HepG2 (cell line): Measurements from ENCODE around the gene TMED3. TPM values are rescaled to one million over a fixed set of nuclear protein-coding genes. Genes with fewer than 3 reads are reported as not detected.
A peak's percentile ranks its signal among the peaks of the same experiment; 100 is the strongest.

Experiments
- ATF7-NPFF ChIP-seq: sonication (generic); formaldehyde crosslinking; IDR thresholded peaks from 2 replicates; pipeline ENCODE4 v1.8.1; 2023; ENCODE audit warnings: mild to moderate bottlenecking, low read depth, missing genetic modification reagents, moderate library complexity
- CENPT ChIP-seq: sonication (generic); formaldehyde crosslinking; IDR thresholded peaks from 2 replicates; pipeline ENCODE4 v1.8.0; 2022; ENCODE audit warnings: low read depth, mild to moderate bottlenecking, moderate library complexity, missing genetic modification reagents
- DNMT1 ChIP-seq: sonication (generic); formaldehyde crosslinking; IDR thresholded peaks from 2 replicates; pipeline ENCODE4 v1.5.1; 2020; ENCODE audit warnings: mild to moderate bottlenecking, missing genetic modification reagents
- DPF2 ChIP-seq: sonication (generic); formaldehyde crosslinking; IDR thresholded peaks from 2 replicates; pipeline ENCODE4 v1.4.0; 2020; ENCODE audit warnings: mild to moderate bottlenecking, low read depth, missing genetic modification reagents, borderline replicate concordance
- DRAP1 ChIP-seq: IDR thresholded peaks from 2 replicates; pipeline ENCODE4 v1.6.1; 2016; ENCODE audit warnings: missing genetic modification reagents, missing compliant biosample characterization
- ELF1 ChIP-seq: sonication (generic); formaldehyde crosslinking; IDR thresholded peaks from 2 replicates; pipeline ENCODE4 v1.4.0; 2020; ENCODE audit warnings: missing genetic modification reagents
- GATAD2A ChIP-seq: IDR thresholded peaks from 2 replicates; pipeline ENCODE4 v1.6.1; 2016
- HMGXB4 ChIP-seq, 2 experiments: sonication (generic) in 1 of 2; formaldehyde crosslinking in 1 of 2; IDR thresholded peaks; 2 replicates each; pipeline versions ENCODE4 v1.4.0 to v1.6.1; 2018 to 2020; ENCODE audit warnings: missing genetic modification reagents in 2 of 2, borderline replicate concordance in 1 of 2, low read depth in 1 of 2, mild to moderate bottlenecking in 1 of 2, missing biosample characterization in 1 of 2
- IKZF4 ChIP-seq: sonication (generic); formaldehyde crosslinking; IDR thresholded peaks from 2 replicates; pipeline ENCODE4 v1.5.1; 2020; ENCODE audit warnings: borderline replicate concordance, mild to moderate bottlenecking, low read depth, missing genetic modification reagents; ENCODE audit errors: not compliant biosample characterization
- MATR3 ChIP-seq: sonication (generic); formaldehyde crosslinking; IDR thresholded peaks from 2 replicates; pipeline ENCODE4 v1.4.0; 2020; ENCODE audit warnings: missing genetic modification reagents
- REXO4 ChIP-seq: sonication (generic); formaldehyde crosslinking; IDR thresholded peaks from 2 replicates; pipeline ENCODE4 v1.8.0; 2022; ENCODE audit warnings: missing genetic modification reagents, mild to moderate bottlenecking, borderline replicate concordance
- SIX1 ChIP-seq: sonication (generic); formaldehyde crosslinking; IDR thresholded peaks from 2 replicates; pipeline ENCODE4 v1.4.0; 2020; ENCODE audit warnings: missing genetic modification reagents, borderline replicate concordance
- SMAD1 ChIP-seq: sonication (generic); formaldehyde crosslinking; IDR thresholded peaks from 2 replicates; pipeline ENCODE4 v1.4.0; 2020; ENCODE audit warnings: missing genetic modification reagents, low read depth, mild to moderate bottlenecking, borderline replicate concordance
- TRIM24 ChIP-seq: sonication (generic); formaldehyde crosslinking; IDR thresholded peaks from 2 replicates; pipeline ENCODE4 v1.8.0; 2022; ENCODE audit warnings: mild to moderate bottlenecking, missing genetic modification reagents
- ZFX ChIP-seq: sonication (generic); formaldehyde crosslinking; IDR thresholded peaks from 2 replicates; pipeline ENCODE4 v1.4.0; 2020; ENCODE audit warnings: mild to moderate bottlenecking, low read depth, missing genetic modification reagents, moderate library complexity
- ZNF383 ChIP-seq: sonication (generic); formaldehyde crosslinking; IDR thresholded peaks from 2 replicates; pipeline ENCODE4 v1.4.0; 2020; ENCODE audit warnings: missing genetic modification reagents, mild to moderate bottlenecking, borderline replicate concordance
- ZNF501 ChIP-seq: sonication (generic); formaldehyde crosslinking; IDR thresholded peaks from 2 replicates; pipeline ENCODE4 v1.5.1; 2020; ENCODE audit warnings: mild to moderate bottlenecking, moderate library complexity, missing genetic modification reagents
- ZNF530 ChIP-seq: sonication (generic); formaldehyde crosslinking; IDR thresholded peaks from 2 replicates; pipeline ENCODE4 v1.5.0; 2020; ENCODE audit warnings: low read depth, mild to moderate bottlenecking, missing genetic modification reagents
- ZNF737 ChIP-seq: sonication (generic); formaldehyde crosslinking; IDR thresholded peaks from 2 replicates; pipeline ENCODE4 v1.5.0; 2020; ENCODE audit warnings: missing genetic modification reagents, mild to moderate bottlenecking, borderline replicate concordance
- ZZZ3 ChIP-seq: sonication (generic); formaldehyde crosslinking; IDR thresholded peaks from 2 replicates; pipeline ENCODE4 v1.4.0; 2020; ENCODE audit warnings: missing genetic modification reagents, mild to moderate bottlenecking, borderline replicate concordance
- polyA plus RNA-seq, 8 experiments: library from polyadenylated mRNA; depleted of rRNA in 3 of 8; stranded (reverse) in 7 of 8; unstranded in 1 of 8; fragments of >200 nt; fragmentation: Illumina TruSeq in 4 of 8; extraction: Trizol in 4 of 8; gene quantifications; 2 replicates each; pipeline versions ENCODE4 v1.2.1 to v1.2.3, GENCODE V29; 2011 to 2016; ENCODE audit warnings: low read depth in 4 of 8, missing spikeins in 1 of 8, mixed read lengths in 1 of 8; ENCODE audit not compliant: insufficient read depth in 1 of 8
- total RNA-seq, 5 experiments: library from RNA; depleted of rRNA; stranded (reverse); fragments of >200 nt; fragmentation: Illumina TruSeq; extraction: Trizol; gene quantifications; 2 replicates each; pipeline ENCODE4 v1.2.3, GENCODE V29; 2016; ENCODE audit warnings: low read depth in 1 of 5
- TF ChIP-seq, protein P1 (sequence below): sonication (generic); formaldehyde crosslinking; IDR thresholded peaks from 2 replicates; pipeline ENCODE4 v1.8.0; 2022; ENCODE audit warnings: mild to moderate bottlenecking, missing genetic modification reagents, moderate library complexity
- TF ChIP-seq, protein P2 (sequence below): sonication (generic); formaldehyde crosslinking; IDR thresholded peaks from 2 replicates; pipeline ENCODE4 v1.4.0; 2020; ENCODE audit warnings: missing genetic modification reagents
- TF ChIP-seq, protein P3 (sequence below): sonication (generic); formaldehyde crosslinking; IDR thresholded peaks from 2 replicates; pipeline ENCODE4 v1.5.1; 2020; ENCODE audit warnings: missing genetic modification reagents, mild to moderate bottlenecking, borderline replicate concordance

Gene TMED3
- total and polyA plus RNA-seq, 2 of the 13 experiments (the other 11 are each of a cell fraction or from before 2014, with no cell fraction given), result 125 to 155 TPM

DNA sequence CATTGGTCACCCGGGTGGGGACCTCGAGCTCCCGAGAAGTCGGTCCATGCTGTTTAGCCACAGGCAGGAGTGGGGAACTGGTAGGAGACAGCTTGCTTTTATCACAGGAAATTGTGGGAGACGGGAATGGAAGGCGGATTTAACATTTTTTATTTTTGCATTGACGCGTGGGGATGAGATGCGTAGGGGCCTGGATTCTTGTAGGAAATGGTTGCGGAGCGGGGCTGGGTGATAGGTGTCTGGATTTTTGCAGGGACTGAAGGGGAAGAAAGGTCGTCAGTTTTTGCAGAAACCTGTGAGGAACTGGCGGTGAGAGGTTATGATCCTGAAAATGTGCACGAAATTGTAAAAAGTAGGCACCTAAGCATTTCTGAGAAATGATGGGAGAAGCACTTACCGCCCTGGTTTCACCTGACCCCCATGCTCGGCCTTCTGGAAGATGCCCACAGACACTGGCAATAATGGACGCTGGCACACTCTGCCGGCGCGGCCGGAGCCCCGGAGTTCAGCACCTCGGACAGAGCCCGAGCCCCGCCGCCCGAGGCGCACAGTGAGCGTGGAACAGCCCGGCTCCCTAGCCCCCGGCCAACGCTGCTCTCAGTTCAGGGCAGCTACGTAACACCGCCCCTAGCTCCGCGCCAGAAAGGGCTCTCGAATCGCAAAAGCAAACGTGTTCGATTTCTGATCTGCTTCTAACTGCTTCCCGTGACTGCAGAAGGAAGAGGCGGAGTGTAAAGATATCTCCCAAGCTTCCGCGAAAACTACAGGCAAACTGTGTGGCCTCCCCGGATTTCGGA lies 27.5 kb upstream of the TMED3 start (continued):
- TF ChIP-seq, protein P1, sequence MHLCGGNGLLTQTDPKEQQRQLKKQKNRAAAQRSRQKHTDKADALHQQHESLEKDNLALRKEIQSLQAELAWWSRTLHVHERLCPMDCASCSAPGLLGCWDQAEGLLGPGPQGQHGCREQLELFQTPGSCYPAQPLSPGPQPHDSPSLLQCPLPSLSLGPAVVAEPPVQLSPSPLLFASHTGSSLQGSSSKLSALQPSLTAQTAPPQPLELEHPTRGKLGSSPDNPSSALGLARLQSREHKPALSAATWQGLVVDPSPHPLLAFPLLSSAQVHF (CRISPR knock-in tag), result no peak
- TF ChIP-seq ZZZ3, result no peak
- TF ChIP-seq SMAD1, result no peak
- TF ChIP-seq TRIM24 (CRISPR knock-in tag), result no peak
- TF ChIP-seq, protein P2, sequence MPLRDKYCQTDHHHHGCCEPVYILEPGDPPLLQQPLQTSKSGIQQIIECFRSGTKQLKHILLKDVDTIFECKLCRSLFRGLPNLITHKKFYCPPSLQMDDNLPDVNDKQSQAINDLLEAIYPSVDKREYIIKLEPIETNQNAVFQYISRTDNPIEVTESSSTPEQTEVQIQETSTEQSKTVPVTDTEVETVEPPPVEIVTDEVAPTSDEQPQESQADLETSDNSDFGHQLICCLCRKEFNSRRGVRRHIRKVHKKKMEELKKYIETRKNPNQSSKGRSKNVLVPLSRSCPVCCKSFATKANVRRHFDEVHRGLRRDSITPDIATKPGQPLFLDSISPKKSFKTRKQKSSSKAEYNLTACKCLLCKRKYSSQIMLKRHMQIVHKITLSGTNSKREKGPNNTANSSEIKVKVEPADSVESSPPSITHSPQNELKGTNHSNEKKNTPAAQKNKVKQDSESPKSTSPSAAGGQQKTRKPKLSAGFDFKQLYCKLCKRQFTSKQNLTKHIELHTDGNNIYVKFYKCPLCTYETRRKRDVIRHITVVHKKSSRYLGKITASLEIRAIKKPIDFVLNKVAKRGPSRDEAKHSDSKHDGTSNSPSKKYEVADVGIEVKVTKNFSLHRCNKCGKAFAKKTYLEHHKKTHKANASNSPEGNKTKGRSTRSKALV (CRISPR knock-in tag), result peak; percentile 69; the same call in 1 of the 2 replicates
- no peak for TF ChIP-seq HMGXB4 (CRISPR knock-in tag; IDR thresholded peaks at IDR 0.05; ENCODE audit: borderline replicate concordance in 1 of 2, low read depth in 1 of 2)
- peak; percentile 63 for TF ChIP-seq ZNF501
- TF ChIP-seq ZNF530 (CRISPR knock-in tag), result no peak
- no peak for TF ChIP-seq ATF7-NPFF (CRISPR knock-in tag)
- no peak for TF ChIP-seq DNMT1 (CRISPR knock-in tag)
- no peak for TF ChIP-seq ELF1 (CRISPR knock-in tag)
- TF ChIP-seq REXO4 (CRISPR knock-in tag), result no peak
- 0 out of 2 replicates have a peak, but pooled peaks have one; percentile 40 for TF ChIP-seq ZNF737 (CRISPR knock-in tag)
- TF ChIP-seq IKZF4 (CRISPR knock-in tag), result no peak
- no peak for TF ChIP-seq MATR3
- TF ChIP-seq ZFX (CRISPR knock-in tag), result no peak
- no peak for TF ChIP-seq GATAD2A
- no peak for TF ChIP-seq SIX1 (CRISPR knock-in tag)
- TF ChIP-seq ZNF383 (CRISPR knock-in tag), result no peak
- TF ChIP-seq DPF2 (CRISPR knock-in tag), result no peak
- TF ChIP-seq, protein P3, sequence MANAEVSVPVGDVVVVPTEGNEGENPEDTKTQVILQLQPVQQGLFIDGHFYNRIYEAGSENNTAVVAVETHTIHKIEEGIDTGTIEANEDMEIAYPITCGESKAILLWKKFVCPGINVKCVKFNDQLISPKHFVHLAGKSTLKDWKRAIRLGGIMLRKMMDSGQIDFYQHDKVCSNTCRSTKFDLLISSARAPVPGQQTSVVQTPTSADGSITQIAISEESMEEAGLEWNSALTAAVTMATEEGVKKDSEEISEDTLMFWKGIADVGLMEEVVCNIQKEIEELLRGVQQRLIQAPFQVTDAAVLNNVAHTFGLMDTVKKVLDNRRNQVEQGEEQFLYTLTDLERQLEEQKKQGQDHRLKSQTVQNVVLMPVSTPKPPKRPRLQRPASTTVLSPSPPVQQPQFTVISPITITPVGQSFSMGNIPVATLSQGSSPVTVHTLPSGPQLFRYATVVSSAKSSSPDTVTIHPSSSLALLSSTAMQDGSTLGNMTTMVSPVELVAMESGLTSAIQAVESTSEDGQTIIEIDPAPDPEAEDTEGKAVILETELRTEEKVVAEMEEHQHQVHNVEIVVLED (CRISPR knock-in tag), result no peak
- TF ChIP-seq CENPT (CRISPR knock-in tag), result no peak
- TF ChIP-seq DRAP1 (CRISPR knock-in tag), result no peak
